K562 (cell line): Measurements from ENCODE around the gene IFNAR2. TPM values are rescaled to one million over a fixed set of nuclear protein-coding genes. Genes with fewer than 3 reads are reported as not detected.

Source experiments
- ATF6 ChIP-seq: sonication (generic); formaldehyde crosslinking; IDR thresholded peaks from 2 replicates; pipeline ENCODE4 v1.4.0; 2020; ENCODE audit warnings: mild to moderate bottlenecking, missing genetic modification reagents
- GTF2F1 ChIP-seq: IDR thresholded peaks from 2 replicates; pipeline ENCODE4 v1.6.1; 2011; ENCODE audit warnings: low read depth, low read length, improper control_type of control experiment
- HNRNPH1 ChIP-seq: fragments of 200-400 bp; formaldehyde crosslinking; optimal IDR thresholded peaks from 2 replicates; pipeline ENCODE3; 2017; ENCODE audit warnings: low read depth, mild to moderate bottlenecking, low read length, moderate library complexity
- NELFE ChIP-seq: IDR thresholded peaks from 2 replicates; pipeline ENCODE4 v1.6.1; 2011; ENCODE audit warnings: mild to moderate bottlenecking; ENCODE audit not compliant: insufficient read depth, insufficient read length
- NFE2L1 ChIP-seq: fragments of 450-650 bp; IDR thresholded peaks from 2 replicates; pipeline ENCODE4 v1.6.1; 2016; ENCODE audit warnings: missing genetic modification characterization, low read depth, mild to moderate bottlenecking, missing compliant biosample characterization, moderate library complexity, borderline replicate concordance
- PHTF2 ChIP-seq: fragments of 250-450 bp; sonication (Bioruptor Pico); IDR thresholded peaks from 2 replicates; pipeline ENCODE4 v1.5.0; 2021; ENCODE audit warnings: mild to moderate bottlenecking
- PRPF4 ChIP-seq: fragments of 200-400 bp; formaldehyde crosslinking; IDR thresholded peaks from one replicate; pipeline ENCODE4 v1.6.1; 2017; ENCODE audit warnings: low read length, low read depth, mild to moderate bottlenecking; ENCODE audit not compliant: insufficient read depth, poor library complexity, severe bottlenecking
- RREB1 ChIP-seq: fragments of 250-450 bp; sonication (Bioruptor Pico); IDR thresholded peaks from 2 replicates; pipeline ENCODE4 v1.4.0; 2020
- SIN3B ChIP-seq: fragments of 450-650 bp; IDR thresholded peaks from 2 replicates; pipeline ENCODE4 v1.6.1; 2017; ENCODE audit warnings: low read depth, mild to moderate bottlenecking, moderate library complexity
- ZNF23 ChIP-seq: fragments of 250-450 bp; sonication (Bioruptor Pico); IDR thresholded peaks from 2 replicates; pipeline ENCODE4 v1.4.0; 2020; ENCODE audit warnings: mild to moderate bottlenecking
- ZNF311 ChIP-seq: fragments of 250-450 bp; sonication (Bioruptor Pico); IDR thresholded peaks from 2 replicates; pipeline ENCODE4 v1.4.0; 2020; ENCODE audit warnings: mild to moderate bottlenecking, moderate library complexity
- ZNF316 ChIP-seq: fragments of 450-650 bp; IDR thresholded peaks from 2 replicates; pipeline ENCODE4 v1.6.1; 2016
- polyA plus RNA-seq, 8 experiments: library from polyadenylated mRNA; depleted of rRNA in 4 of 8; stranded (reverse) in 5 of 8; unstranded in 3 of 8; fragments of >200 nt; fragmentation: Nextera tagmentation in 2 of 8; fragmentation: Illumina TruSeq in 1 of 8; extraction: Ambion mirVana in 2 of 8; extraction: Trizol in 1 of 8; gene quantifications; 2 replicates each; pipeline versions ENCODE4 v1.2.1 to v1.2.3, GENCODE V29; 2011 to 2014; ENCODE audit warnings: inconsistent platforms in 1 of 8, missing spikeins in 1 of 8
- total RNA-seq, 7 experiments: library from RNA; depleted of rRNA in 6 of 7; stranded (reverse); fragments of >200 nt in 6 of 7; fragmentation: Illumina TruSeq in 2 of 7; extraction: Trizol in 2 of 7; gene quantifications; 2 replicates each; pipeline versions ENCODE4 v1.2.1 to v1.2.3, GENCODE V29; 2011 to 2021; ENCODE audit warnings: low replicate concordance in 1 of 7
- TF ChIP-seq, protein P1 (sequence below): sonication (generic); formaldehyde crosslinking; IDR thresholded peaks from 2 replicates; pipeline ENCODE4 v1.8.1; 2023; ENCODE audit warnings: mild to moderate bottlenecking, missing genetic modification reagents
- TF ChIP-seq, protein P2 (sequence below), 2 experiments: fragments of 450-650 bp in 1 of 2; sonication (generic) in 1 of 2; formaldehyde crosslinking in 1 of 2; IDR thresholded peaks in 1 of 2; conservative IDR thresholded peaks in 1 of 2; 2 replicates each; pipeline versions ENCODE4 v1.6.1 to v1.8.1; 2016 to 2023; ENCODE audit warnings: mild to moderate bottlenecking in 2 of 2, moderate library complexity in 2 of 2, inconsistent platforms in 1 of 2, missing genetic modification reagents in 1 of 2
- TF ChIP-seq, protein P3 (sequence below): fragments of 250-450 bp; sonication (Bioruptor Pico); IDR thresholded peaks from 2 replicates; pipeline ENCODE4 v1.5.0; 2021

IFNAR2 gene
- total and polyA plus RNA-seq, 9 of the 15 experiments (the other 6 are each of a cell fraction or from before 2014, with no cell fraction given): 1.7 to 48.3 (median 8.4) TPM

- TF ChIP-seq HNRNPH1: no peak
- TF ChIP-seq ZNF316: no peak
- TF ChIP-seq GTF2F1: 0 out of 2 replicates have a peak, but pooled peaks have one; percentile 77
- TF ChIP-seq, protein P1, sequence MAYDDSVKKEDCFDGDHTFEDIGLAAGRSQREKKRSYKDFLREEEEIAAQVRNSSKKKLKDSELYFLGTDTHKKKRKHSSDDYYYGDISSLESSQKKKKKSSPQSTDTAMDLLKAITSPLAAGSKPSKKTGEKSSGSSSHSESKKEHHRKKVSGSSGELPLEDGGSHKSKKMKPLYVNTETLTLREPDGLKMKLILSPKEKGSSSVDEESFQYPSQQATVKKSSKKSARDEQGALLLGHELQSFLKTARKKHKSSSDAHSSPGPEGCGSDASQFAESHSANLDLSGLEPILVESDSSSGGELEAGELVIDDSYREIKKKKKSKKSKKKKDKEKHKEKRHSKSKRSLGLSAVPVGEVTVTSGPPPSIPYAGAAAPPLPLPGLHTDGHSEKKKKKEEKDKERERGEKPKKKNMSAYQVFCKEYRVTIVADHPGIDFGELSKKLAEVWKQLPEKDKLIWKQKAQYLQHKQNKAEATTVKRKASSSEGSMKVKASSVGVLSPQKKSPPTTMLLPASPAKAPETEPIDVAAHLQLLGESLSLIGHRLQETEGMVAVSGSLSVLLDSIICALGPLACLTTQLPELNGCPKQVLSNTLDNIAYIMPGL (CRISPR knock-in tag): no peak
- TF ChIP-seq ZNF311 (CRISPR knock-in tag): peak; percentile 61; the same call in 1 of the 2 replicates
- TF ChIP-seq, protein P2, sequence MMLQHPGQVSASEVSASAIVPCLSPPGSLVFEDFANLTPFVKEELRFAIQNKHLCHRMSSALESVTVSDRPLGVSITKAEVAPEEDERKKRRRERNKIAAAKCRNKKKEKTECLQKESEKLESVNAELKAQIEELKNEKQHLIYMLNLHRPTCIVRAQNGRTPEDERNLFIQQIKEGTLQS (IDR thresholded peaks at IDR 0.05): no peak
- TF ChIP-seq, protein P2 (CRISPR knock-in tag; conservative IDR thresholded peaks at IDR 0.05): no peak
- TF ChIP-seq SIN3B: no peak
- TF ChIP-seq ZNF23 (CRISPR knock-in tag): no peak
- no peak for TF ChIP-seq NELFE
- TF ChIP-seq RREB1: no peak
- no peak for TF ChIP-seq ATF6 (CRISPR knock-in tag)
- TF ChIP-seq PRPF4: no peak
- no peak for TF ChIP-seq PHTF2 (CRISPR knock-in tag)
- TF ChIP-seq, protein P3, sequence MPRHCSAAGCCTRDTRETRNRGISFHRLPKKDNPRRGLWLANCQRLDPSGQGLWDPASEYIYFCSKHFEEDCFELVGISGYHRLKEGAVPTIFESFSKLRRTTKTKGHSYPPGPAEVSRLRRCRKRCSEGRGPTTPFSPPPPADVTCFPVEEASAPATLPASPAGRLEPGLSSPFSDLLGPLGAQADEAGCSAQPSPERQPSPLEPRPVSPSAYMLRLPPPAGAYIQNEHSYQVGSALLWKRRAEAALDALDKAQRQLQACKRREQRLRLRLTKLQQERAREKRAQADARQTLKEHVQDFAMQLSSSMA: no peak
- TF ChIP-seq NFE2L1 (tag): no peak; the same call in 1 of the 2 replicates
Measured at GRCh38 chr21:33234635-33235520, 5.1 kb downstream of the IFNAR2 start (continued).
